ENCODE results near the gene NTSR1. TPM values are rescaled to one million over a fixed set of nuclear protein-coding genes. Genes with fewer than 3 reads are reported as not detected.
A peak's percentile ranks its signal among the peaks of the same experiment; 100 is the strongest.

NTSR1 gene
- total and polyA plus RNA-seq, 2 of the 13 experiments (the other 11 are each of a cell fraction or from before 2014, with no cell fraction given), result 0.09 to 0.12 TPM

- TF ChIP-seq HNF1A (IDR thresholded peaks at IDR 0.05; ENCODE audit: low read depth) (no peak), HNF1A (CRISPR knock-in tag; IDR thresholded peaks at IDR 0.05; ENCODE audit: borderline replicate concordance) (no peak), ZHX1 (CRISPR knock-in tag; IDR thresholded peaks at IDR 0.05; ENCODE audit: low read depth) (no peak), ETV6 (CRISPR knock-in tag; conservative IDR thresholded peaks at IDR 0.05) (no peak), NFIC (IDR thresholded peaks at IDR 0.05; ENCODE audit: low read length) (no peak), ZSCAN31 (CRISPR knock-in tag; IDR thresholded peaks at IDR 0.05; ENCODE audit: low read depth) (no peak), ZNF746 (CRISPR knock-in tag; IDR thresholded peaks at IDR 0.05) (0 out of 2 replicates have a peak, but pooled peaks have one; percentile 53), THYN1 (CRISPR knock-in tag; IDR thresholded peaks at IDR 0.05; ENCODE audit: borderline replicate concordance, low read depth) (no peak), ZNF549 (CRISPR knock-in tag; IDR thresholded peaks at IDR 0.05) (no peak), BCLAF1 (IDR thresholded peaks at IDR 0.05) (no peak), STAT6 (CRISPR knock-in tag; IDR thresholded peaks at IDR 0.05; ENCODE audit: borderline replicate concordance) (no peak), REPIN1 (CRISPR knock-in tag; IDR thresholded peaks at IDR 0.05; ENCODE audit: borderline replicate concordance, low read depth) (no peak), BCL3 (CRISPR knock-in tag; IDR thresholded peaks at IDR 0.05) (no peak), ZSCAN20 (CRISPR knock-in tag; IDR thresholded peaks at IDR 0.05; ENCODE audit: borderline replicate concordance) (no peak)
Observed at GRCh38 chr20:62752671-62753501, 44.2 kb downstream of the NTSR1 start (continued).
